GM12801 (cell line): ENCODE data around the gene XPR1.

Experiments
- TF ChIP-seq, protein P1 (sequence below): IDR thresholded peaks from one replicate; pipeline ENCODE4 v1.5.1; 2011; ENCODE audit warnings: control low read depth; ENCODE audit not compliant: insufficient read length; ENCODE audit errors: extremely low read depth

XPR1 gene

DNA sequence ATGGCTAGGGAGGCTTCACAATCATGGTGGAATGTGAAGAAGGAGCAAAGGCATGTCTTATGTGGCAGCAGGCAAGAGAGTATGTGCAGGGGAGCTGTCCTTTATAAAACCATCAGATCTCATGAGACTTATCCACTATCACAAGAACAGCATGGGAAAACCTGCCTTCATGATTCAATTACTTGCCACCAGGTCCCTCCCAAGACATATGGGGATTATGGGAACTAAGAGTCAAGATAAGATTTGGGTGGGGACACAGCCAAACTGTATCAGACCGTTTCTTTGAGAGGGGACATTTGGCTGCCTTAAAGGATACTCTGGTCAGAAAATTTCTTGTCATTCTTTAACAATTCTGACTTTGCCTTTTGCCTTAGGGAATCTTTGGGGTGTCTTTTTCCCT, 3.2 kb upstream of the XPR1 start:
- TF ChIP-seq, protein P1, sequence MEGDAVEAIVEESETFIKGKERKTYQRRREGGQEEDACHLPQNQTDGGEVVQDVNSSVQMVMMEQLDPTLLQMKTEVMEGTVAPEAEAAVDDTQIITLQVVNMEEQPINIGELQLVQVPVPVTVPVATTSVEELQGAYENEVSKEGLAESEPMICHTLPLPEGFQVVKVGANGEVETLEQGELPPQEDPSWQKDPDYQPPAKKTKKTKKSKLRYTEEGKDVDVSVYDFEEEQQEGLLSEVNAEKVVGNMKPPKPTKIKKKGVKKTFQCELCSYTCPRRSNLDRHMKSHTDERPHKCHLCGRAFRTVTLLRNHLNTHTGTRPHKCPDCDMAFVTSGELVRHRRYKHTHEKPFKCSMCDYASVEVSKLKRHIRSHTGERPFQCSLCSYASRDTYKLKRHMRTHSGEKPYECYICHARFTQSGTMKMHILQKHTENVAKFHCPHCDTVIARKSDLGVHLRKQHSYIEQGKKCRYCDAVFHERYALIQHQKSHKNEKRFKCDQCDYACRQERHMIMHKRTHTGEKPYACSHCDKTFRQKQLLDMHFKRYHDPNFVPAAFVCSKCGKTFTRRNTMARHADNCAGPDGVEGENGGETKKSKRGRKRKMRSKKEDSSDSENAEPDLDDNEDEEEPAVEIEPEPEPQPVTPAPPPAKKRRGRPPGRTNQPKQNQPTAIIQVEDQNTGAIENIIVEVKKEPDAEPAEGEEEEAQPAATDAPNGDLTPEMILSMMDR, result no peak

DNA sequence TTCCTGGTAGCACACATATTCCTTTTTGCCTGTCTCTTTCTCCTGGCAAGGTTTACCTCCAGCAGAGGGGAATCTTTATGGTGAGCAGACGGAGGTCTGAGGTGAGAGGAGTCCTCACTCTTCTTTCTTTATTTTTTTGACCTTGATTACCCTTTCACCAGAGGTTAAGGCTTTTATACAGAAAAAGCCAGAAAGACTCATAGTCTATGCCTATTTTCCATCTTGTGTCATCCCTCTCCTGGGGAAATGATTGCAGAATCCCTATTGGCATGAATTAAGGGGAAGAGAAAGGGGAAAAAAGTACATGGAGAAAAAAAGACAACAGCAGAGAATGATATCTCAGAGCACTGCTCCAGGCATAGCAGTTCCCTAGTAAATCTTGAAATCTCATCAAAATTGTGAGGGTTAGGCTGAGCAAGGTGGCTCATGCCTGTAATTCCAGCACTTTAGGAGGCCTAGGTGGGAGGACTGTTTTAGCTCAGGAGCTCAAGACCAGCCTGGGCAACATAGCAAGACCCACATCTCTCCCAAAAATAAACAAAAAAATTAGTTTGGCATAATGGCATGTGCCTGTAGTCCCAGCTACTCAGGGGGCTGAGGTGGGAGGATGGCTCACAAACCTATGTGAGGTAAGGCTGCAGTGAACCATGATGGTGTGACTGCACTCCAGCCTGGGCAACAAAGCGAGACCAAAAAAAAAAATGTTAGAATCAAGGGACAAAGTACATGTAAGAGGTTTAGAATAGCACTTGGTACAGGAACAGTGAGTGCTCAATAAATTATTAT, 1.2 kb upstream of the XPR1 start:
- TF ChIP-seq, protein P1, result no peak

DNA sequence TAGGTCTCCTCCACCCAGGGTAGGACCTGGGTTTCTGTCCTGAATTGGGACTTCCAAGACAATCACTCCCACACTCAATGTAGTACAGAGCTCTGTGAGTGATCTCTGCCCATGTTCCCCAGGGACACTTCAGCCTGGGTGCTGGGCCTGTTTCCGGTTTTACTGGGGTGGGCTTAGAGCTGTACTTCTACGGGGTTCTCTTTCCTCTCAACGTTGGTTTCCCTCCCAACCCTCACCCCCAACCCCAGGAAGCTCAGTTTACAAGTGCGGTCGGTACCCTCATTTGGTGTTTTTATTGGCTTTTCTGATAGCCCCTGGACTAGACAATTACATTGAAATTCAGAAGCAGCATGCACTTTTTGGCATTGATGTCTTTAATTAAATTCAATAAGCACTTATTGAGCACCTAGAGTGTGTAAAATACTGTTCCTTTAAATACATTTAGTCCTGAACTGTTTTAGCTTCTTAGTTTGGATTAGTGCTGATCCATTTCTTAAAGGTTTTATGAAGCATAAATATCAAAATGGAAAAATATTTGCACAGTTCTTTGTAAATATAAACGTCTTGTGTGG, 542 bp upstream of the XPR1 start:
- TF ChIP-seq, protein P1, result no peak

DNA sequence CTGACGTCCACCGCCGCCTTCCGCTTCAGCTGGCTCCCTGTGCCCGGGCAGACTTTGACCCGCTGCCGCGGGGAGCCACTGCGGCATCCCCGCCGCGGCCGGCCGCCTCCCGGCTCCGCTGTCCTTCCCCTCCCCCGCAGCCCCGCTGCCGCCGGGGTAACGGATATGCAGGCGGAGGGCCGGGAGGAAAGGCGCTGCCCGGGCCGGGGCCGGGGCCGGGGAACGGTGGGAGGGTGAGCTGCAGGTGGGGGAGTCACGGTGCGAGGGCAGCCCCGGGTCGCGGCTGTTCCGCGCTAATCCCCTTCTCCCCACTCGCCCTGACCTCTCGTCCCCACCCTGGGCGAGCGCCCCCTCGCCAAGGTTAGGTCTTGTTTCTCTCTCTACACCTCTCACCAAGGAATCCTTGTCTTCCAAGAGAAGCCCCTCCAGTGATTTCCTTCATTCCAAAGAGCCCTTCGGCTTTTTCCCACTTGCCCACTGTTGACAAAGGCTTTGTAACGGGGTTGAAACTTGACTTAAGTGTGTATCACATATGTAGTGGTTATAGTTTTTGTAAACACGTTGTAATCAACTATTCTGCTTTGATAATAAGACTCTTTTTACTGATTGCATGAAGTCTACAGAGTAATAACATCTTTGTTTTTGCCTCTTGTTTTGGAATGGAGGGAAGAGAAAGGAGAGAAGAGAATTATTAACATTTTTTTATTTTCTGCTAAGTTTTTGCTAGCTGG, 669 bp downstream of the XPR1 start:
- TF ChIP-seq, protein P1, result no peak

DNA sequence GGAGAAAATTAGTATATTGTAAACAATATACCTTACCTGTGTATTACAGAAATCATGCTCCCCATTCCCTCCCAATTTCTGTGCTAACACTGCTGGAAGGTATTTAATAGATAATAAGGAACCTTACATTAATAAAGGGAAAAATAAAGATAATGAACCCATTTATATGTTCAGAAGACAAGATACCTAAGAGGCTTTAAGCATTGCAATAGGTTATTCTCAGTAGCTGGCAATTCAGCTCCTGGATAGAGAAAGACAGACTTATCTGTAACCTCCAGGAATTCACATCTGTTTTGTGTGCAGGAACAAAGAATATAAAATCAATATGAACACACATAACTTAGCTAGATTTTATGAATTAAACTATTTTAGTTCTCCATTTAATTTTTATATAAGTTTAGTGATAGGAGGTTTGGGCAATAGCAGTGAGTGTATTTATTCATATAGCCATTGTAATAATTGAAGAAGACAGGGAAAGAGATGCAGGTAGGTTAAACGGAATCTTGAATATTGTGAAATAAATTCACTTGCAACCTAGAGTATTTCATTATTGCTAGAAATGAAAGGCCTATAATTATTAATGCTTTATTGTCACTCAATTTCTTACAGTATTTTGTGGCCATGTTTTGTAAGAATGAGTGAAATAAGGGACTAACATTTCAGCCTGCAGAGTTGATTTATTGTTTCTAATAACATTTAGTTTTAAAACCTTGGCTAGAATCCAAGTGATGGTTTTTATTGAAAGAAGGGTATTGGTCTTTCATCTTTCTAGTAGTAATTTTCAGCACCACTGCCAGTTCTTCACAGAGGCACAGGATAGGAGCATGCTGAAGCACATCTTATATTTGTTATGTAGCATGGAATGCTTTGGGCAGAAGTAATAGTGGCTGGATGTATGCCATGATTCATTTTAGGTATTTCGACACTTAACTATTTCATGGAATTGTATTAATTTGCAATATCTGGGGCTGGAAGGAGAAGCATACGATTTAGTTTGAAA, 1.5 kb downstream of the XPR1 start:
- TF ChIP-seq, protein P1, result no peak

DNA sequence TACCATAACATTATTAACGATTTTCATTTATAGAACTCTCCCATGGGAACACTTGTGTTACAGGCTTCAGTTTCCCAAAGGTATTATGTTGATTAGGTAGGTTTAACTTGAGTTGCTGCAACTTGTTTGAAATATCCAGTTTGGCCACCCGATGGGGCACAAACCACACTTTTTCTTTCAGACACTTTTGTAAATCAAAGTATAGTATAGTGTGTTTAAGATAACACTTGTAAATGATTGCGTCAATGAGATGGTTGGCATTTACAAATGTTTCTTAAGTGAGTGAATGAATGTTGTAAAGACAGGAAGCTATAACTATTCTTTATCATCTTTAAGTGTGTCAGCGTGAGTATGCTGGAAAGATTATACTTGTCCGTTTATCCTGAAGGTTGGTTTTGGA, 4.3 kb downstream of the XPR1 start:
- TF ChIP-seq, protein P1, result no peak
